ENCODE data around the gene GRIK4. TPM values are rescaled to one million over a fixed set of nuclear protein-coding genes. Genes with fewer than 3 reads are reported as not detected.
"Not testable (repeated sequence)": the region's sequence is repeated elsewhere in the genome, so short reads cannot be mapped to it uniquely, and the experiment has no call there.

The GRIK4 gene
- total and polyA plus RNA-seq, 4 donors = 0.41 to 4.9 (median 1.7) TPM

DNA sequence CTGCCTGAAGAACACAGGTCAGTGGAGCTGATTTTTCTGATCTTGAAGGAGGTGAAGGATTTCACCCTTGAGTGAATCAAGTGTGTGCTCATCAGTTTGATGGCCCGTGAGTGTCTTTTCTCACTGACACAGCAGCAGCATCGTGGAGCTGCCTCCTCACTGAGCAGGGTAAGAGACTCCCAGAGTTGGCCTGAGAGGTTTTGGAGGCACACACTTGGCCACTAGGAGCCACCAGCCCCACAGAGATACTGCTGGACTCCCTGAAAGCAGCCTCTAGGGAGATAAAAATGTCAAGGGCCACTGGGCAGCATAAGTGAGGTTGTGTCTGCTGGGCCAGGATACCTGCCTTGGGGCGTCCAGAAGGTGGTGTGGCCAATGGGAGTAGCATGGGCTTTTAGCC, 245.4 kb downstream of the GRIK4 start:
- DNase-seq (no peak), ATAC-seq (ENCODE audit: insufficient read depth, low FRiP score) (no peak)
- Histone ChIP-seq H3K9me3 (ENCODE audit: control insufficient read depth in 4 of 4, insufficient read depth in 3 of 4, low read length in 3 of 4) (no peaks in the 10 kb centered on the region), H3K9ac (ENCODE audit: insufficient read depth in 1 of 2, low read length in 2 of 2) (no peak overlapping the region), H3K4me1 (ENCODE audit: control insufficient read depth in 5 of 5, insufficient read depth in 5 of 5, low read length in 5 of 5) (no peaks in the 10 kb centered on the region), H3K27ac (ENCODE audit: low read depth in 1 of 2, low read length in 1 of 2) (no peak overlapping the region), H3K4me3 (no peak overlapping the region), H3K27me3 (ENCODE audit: control insufficient read depth in 3 of 3, insufficient read depth in 3 of 3, low read length in 2 of 3) (no peaks in the 10 kb centered on the region), H3K36me3 (ENCODE audit: control insufficient read depth in 4 of 4, insufficient read depth in 4 of 4, low read length in 4 of 4) (no peaks in the 10 kb centered on the region)
- TF ChIP-seq CTCF (IDR thresholded peaks at IDR 0.05; ENCODE audit: control extremely low read depth, extremely low read depth) = no peak
- WGBS, 2 donors = 76 to 81% methylated on average over 3 of the region's 3 CpGs

- no peak for ATAC-seq (ENCODE audit: insufficient read depth, low FRiP score)
- peak in 1 of 3 donors; percentile 10 for DNase-seq
- H3K36me3 ChIP-seq (ENCODE audit: control insufficient read depth in 4 of 4, insufficient read depth in 4 of 4, low read length in 4 of 4) = no peaks in the 10 kb centered on the region
- no peak overlapping the region for H3K27ac ChIP-seq (ENCODE audit: low read depth in 1 of 2, low read length in 1 of 2)
- WGBS, 2 donors = 66 to 71% methylated on average over 2 of the region's 2 CpGs
- H3K4me1 ChIP-seq (ENCODE audit: control insufficient read depth in 5 of 5, insufficient read depth in 5 of 5, low read length in 5 of 5) = no peaks in the 10 kb centered on the region
- H3K9me3 ChIP-seq (ENCODE audit: control insufficient read depth in 4 of 4, insufficient read depth in 3 of 4, low read length in 3 of 4) = no peaks in the 10 kb centered on the region
- H3K27me3 ChIP-seq (ENCODE audit: control insufficient read depth in 3 of 3, insufficient read depth in 3 of 3, low read length in 2 of 3) = no peaks in the 10 kb centered on the region
- TF ChIP-seq CTCF (IDR thresholded peaks at IDR 0.05; ENCODE audit: control extremely low read depth, extremely low read depth) = no peak
- no peak overlapping the region for H3K4me3 ChIP-seq
- H3K9ac ChIP-seq (ENCODE audit: insufficient read depth in 1 of 2, low read length in 2 of 2) = no peak overlapping the region
Observed at GRCh38 chr11:120759046-120759445, 247.5 kb downstream of the GRIK4 start.

DNA sequence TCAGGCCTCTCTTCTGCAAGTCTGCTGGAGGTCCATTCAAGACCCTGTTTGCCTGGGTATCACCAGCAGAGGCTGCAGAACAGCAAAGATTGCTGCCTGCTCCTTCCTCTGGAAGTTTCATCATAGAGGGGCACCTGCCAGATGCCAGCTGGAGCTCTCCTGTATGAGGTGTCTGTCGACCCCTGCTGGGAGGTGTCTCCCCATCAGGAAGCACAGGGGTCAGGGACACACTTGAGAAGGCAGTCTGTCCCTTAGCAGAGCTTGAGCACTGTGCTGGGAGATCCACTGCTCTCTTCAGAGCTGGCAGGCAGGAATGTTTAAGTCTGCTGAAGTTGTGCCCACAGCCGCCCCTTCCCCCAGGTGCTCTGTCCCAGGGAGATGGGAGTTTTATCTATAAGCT, 254.2 kb downstream of the GRIK4 start:
- not testable (repeated sequence) for H3K9ac ChIP-seq (ENCODE audit: insufficient read depth in 1 of 2, low read length in 2 of 2); H3K9me3 ChIP-seq (ENCODE audit: control insufficient read depth in 4 of 4, insufficient read depth in 3 of 4, low read length in 3 of 4); H3K4me1 ChIP-seq (ENCODE audit: control insufficient read depth in 5 of 5, insufficient read depth in 5 of 5, low read length in 5 of 5); DNase-seq; ATAC-seq (ENCODE audit: insufficient read depth, low FRiP score); H3K4me3 ChIP-seq; H3K27ac ChIP-seq (ENCODE audit: low read depth in 1 of 2, low read length in 1 of 2); H3K36me3 ChIP-seq (ENCODE audit: control insufficient read depth in 4 of 4, insufficient read depth in 4 of 4, low read length in 4 of 4); H3K27me3 ChIP-seq (ENCODE audit: control insufficient read depth in 3 of 3, insufficient read depth in 3 of 3, low read length in 2 of 3)
- WGBS, 2 donors = 67 to 84% methylated on average over 2 of the region's 2 CpGs

DNA sequence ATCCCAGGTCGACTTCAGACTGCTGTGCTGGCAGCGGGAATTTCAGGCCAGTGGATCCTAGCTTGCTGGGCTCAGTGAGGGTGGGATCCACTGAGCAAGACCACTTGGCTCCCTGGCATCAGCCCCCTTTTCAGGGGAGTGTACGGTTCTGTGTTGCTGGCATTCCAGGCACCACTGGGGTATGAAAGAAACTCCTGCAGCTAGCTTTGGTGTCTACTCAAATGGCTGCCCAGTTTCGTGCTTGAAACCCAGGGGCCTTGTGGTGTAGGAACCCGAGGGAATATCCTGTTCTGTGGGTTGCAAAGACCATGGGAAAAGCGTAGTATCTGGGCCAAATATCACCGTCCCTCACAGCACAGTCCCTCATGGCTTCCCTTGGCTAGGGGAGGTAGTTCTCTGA, 254.8 kb downstream of the GRIK4 start:
- H3K9me3 ChIP-seq (ENCODE audit: control insufficient read depth in 4 of 4, insufficient read depth in 3 of 4, low read length in 3 of 4) = peaks cover 0 to 3% (median 3%) of the 10 kb centered on the region in 4 donors
- no peak for TF ChIP-seq CTCF (IDR thresholded peaks at IDR 0.05; ENCODE audit: control extremely low read depth, extremely low read depth)
- no peak for DNase-seq
- no peaks in the 10 kb centered on the region for H3K4me1 ChIP-seq (ENCODE audit: control insufficient read depth in 5 of 5, insufficient read depth in 5 of 5, low read length in 5 of 5)
- no peak overlapping the region for H3K9ac ChIP-seq (ENCODE audit: insufficient read depth in 1 of 2, low read length in 2 of 2)
- no peak overlapping the region for H3K4me3 ChIP-seq
- no peaks in the 10 kb centered on the region for H3K36me3 ChIP-seq (ENCODE audit: control insufficient read depth in 4 of 4, insufficient read depth in 4 of 4, low read length in 4 of 4)
- peaks cover 0 to 5% (median 0%) of the 10 kb centered on the region in 3 donors for H3K27me3 ChIP-seq (ENCODE audit: control insufficient read depth in 3 of 3, insufficient read depth in 3 of 3, low read length in 2 of 3)
- H3K27ac ChIP-seq (ENCODE audit: low read depth in 1 of 2, low read length in 1 of 2) = no peak overlapping the region
- no peak for ATAC-seq (ENCODE audit: insufficient read depth, low FRiP score)
- WGBS, 2 donors = 81% methylated on average over 7 of the region's 7 CpGs

Measured in lung (tissue), 12 donors.